Heart left ventricle (tissue), 16 donors: ENCODE results near the gene OGDH. TPM values are rescaled to one million over a fixed set of nuclear protein-coding genes. Genes with fewer than 3 reads are reported as not detected.

ENCODE experiments used
- ATAC-seq, 4 donors: fragments of 200-7000 bp; cut with Tn5 transposase; one replicate each; pipeline ENCODE4 v1.9.1; 2020 to 2022; ENCODE audit warnings: moderate library complexity in 4 of 4, mild to moderate bottlenecking in 3 of 4, moderate number of reproducible peaks in 1 of 4
- DNase-seq, 5 donors: peaks; one replicate each; pipeline ENCODE4 v3.0.0-alpha.2; 2020
- H3K27ac ChIP-seq, 12 donors: fragments of 200-600 bp; sonication (generic) in 4 of 12; one replicate each; pipeline versions ENCODE4 v1.5.0 to v1.8.0; 2016 to 2022; ENCODE audit warnings: mild to moderate bottlenecking in 2 of 12
- H3K27me3 ChIP-seq, 9 donors: fragments of 200-600 bp; sonication (generic) in 2 of 9; one replicate each; pipeline versions ENCODE4 v1.5.1 to v1.8.0; 2016 to 2022; ENCODE audit warnings: mild to moderate bottlenecking in 3 of 9
- H3K36me3 ChIP-seq, 9 donors: fragments of 200-600 bp; sonication (generic) in 2 of 9; one replicate each; pipeline versions ENCODE4 v1.5.0 to v1.8.0; 2018 to 2022; ENCODE audit warnings: mild to moderate bottlenecking in 2 of 9
- H3K4me1 ChIP-seq, 12 donors: fragments of 200-600 bp; sonication (generic) in 4 of 12; one replicate each; pipeline versions ENCODE4 v1.5.0 to v1.8.0; 2016 to 2022; ENCODE audit warnings: mild to moderate bottlenecking in 3 of 12
- H3K4me3 ChIP-seq, 12 donors: fragments of 200-600 bp; sonication (generic) in 4 of 12; one replicate each; pipeline versions ENCODE4 v1.5.0 to v1.8.0; 2017 to 2022; ENCODE audit warnings: mild to moderate bottlenecking in 9 of 12, moderate library complexity in 4 of 12
- H3K9me3 ChIP-seq, 12 donors: fragments of 200-600 bp; sonication (generic) in 4 of 12; one replicate each; pipeline versions ENCODE4 v1.5.0 to v1.8.0; 2016 to 2022; ENCODE audit warnings: mild to moderate bottlenecking in 1 of 12
- POLR2A ChIP-seq, 2 donors: fragments of 450-650 bp; IDR thresholded peaks; one replicate each; pipeline ENCODE4 v1.6.1; 2017; ENCODE audit warnings: antibody characterized with exemption in 2 of 2, mild to moderate bottlenecking in 2 of 2, moderate library complexity in 2 of 2
- WGBS, 4 donors: extraction: QIAGEN DNeasy Blood & Tissue Kit in 2 of 4; methylation state at CpG; one replicate each; pipeline versions ENCODE4 v1.1.5 to v1.1.7; 2013 to 2018; 5-methylcytosine and 5-hydroxymethylcytosine counted together
- intact Hi-C, 10 donors: fragments of 100-400 bp; cut with DNase I; formaldehyde crosslinking; loops; one replicate each; pipeline versions ENCODE4 v1.11.1 to v1.14.2; 2022
- polyA plus RNA-seq, 2 donors: library from polyadenylated mRNA; stranded (reverse); fragments of 200-250 nt; gene quantifications; one replicate each; pipeline ENCODE4 v1.2.3, GENCODE V29; 2013
- total RNA-seq, 9 donors: library from RNA; depleted of rRNA in 2 of 9; stranded (reverse); fragments of >200 nt in 2 of 9; fragmentation: NEBNext Ultra II Directional in 3 of 9; extraction: Animal tissue kit (Norgen Biotek cat#: 25700) in 3 of 9; gene quantifications; one replicate each; pipeline versions ENCODE4 v1.1.0 to v1.2.4, GENCODE V29; 2016 to 2023
- TF ChIP-seq, protein P1 (sequence below), 12 donors: fragments of 200-600 bp; sonication (generic) in 4 of 12; IDR thresholded peaks; one replicate each; pipeline versions ENCODE4 v1.5.0 to v1.8.0; 2018 to 2022; ENCODE audit warnings: antibody characterized with exemption in 12 of 12, mild to moderate bottlenecking in 5 of 12
- donor health status: ischemic (EF 13 %, LVEDD 7.1; RV severe dilation, severe dysfunction).
- donor health status: healthy with polysubstance abuse.
- donor health status: DM: no; HTN: yes; CAD: no.
- donor health status: DM: no; HTN: no; CAD: no.
- donor health status: ischemic (EF 25% LVEDD 6.9; RV normal size, moderate dysfunction).
- donor health status: ischemic (EF 25% LVEDD 5.7; RV mildly dilated, moderate dysfunction).
- donor health status: healthy.
- donor health status: DM: yes; HTN: yes; CAD: no.
- donor health status: ischemic (EF 35%, LVEDD 5.7; RV mildly dilated, moderate dysfunction).
- donor health status: nonischemic (EF 11% LVEDD 7.7; RV severe dilation, severe dysfunction).
- donor health status: DM: yes; HTN: yes; CAD: no.
- donor health status: PGD.
- donor health status: ischemic (EF 29% LVEDD 5.4; RV normal size, mild dysfunction).
- donor health status: nonischemic (EF 23%, LVEDD 6.1; RV moderate dilation, normal function).

Gene OGDH
- total and polyA plus RNA-seq, 11 donors: 247 to 789 (median 633) TPM

DNA sequence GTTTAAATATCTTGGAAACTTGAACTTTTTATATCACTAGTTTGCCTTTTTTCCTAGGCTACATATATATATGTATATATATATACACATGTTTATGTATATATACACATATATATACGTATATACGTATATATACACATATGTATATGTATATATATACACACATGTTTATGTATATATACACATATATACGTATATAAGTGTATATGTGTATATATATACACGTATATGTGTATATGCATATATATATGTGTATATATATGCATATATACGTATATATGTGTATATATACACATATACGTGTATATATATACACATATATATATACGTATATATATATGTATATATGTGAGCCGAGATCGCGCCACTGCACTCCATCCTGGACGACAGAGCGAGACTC lies 10.1 kb downstream of the OGDH start:
- intact Hi-C loops: no loop called here
- ATAC-seq: no peak
- no peak overlapping the region for H3K27ac ChIP-seq

DNA sequence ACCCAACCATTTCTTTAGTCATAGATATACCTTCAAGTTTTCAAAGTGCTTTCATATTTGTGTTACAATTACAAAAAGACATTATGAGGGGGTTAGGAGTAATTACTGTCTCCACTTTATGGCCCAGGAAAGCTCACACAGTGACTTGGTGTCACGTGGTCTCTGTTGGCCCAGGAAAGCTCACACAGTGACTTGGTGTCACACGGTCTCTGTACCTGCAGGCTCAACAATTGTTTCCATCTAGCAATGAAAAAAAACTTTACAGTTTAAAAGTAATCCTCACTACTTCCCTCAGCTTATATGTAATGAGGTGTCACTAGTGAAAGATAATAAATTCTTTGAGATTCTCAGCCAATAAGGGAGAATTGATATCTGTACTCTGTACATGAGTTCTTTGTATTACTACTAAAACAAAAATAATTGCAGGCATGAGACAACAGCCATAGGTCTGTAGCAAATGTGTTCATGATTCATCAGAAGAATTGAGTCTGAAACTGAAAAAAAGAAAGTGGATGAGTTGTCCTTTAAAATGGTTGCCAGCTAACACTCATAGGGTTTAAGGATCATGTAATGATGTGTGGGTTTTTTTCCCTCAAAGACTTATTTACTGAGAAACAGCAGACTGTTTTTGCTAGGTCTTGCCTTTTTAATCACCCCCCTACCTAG lies 10.9 kb downstream of the OGDH start:
- Histone ChIP-seq H3K27ac (peak overlapping the region in 5 of 12 donors; percentile 12 to 84 (median 25)), H3K9me3 (no peaks in the 10 kb centered on the region), H3K4me3 (no peak overlapping the region), H3K27me3 (no peaks in the 10 kb centered on the region), H3K36me3 (peaks cover 0 to 13% (median 0%) of the 10 kb centered on the region in 9 donors), H3K4me1 (peaks cover 9 to 85% (median 56%) of the 10 kb centered on the region in 12 donors)
- 36 to 56% (median 46%) methylated on average over 2 of the region's 2 CpGs for WGBS, 4 donors
- intact Hi-C loops: no loop called here
- ATAC-seq (peak in 2 of 4 donors; percentile 33 to 43), DNase-seq (no peak)
- no peak for TF ChIP-seq POLR2A (IDR thresholded peaks at IDR 0.05)
- TF ChIP-seq, protein P1, sequence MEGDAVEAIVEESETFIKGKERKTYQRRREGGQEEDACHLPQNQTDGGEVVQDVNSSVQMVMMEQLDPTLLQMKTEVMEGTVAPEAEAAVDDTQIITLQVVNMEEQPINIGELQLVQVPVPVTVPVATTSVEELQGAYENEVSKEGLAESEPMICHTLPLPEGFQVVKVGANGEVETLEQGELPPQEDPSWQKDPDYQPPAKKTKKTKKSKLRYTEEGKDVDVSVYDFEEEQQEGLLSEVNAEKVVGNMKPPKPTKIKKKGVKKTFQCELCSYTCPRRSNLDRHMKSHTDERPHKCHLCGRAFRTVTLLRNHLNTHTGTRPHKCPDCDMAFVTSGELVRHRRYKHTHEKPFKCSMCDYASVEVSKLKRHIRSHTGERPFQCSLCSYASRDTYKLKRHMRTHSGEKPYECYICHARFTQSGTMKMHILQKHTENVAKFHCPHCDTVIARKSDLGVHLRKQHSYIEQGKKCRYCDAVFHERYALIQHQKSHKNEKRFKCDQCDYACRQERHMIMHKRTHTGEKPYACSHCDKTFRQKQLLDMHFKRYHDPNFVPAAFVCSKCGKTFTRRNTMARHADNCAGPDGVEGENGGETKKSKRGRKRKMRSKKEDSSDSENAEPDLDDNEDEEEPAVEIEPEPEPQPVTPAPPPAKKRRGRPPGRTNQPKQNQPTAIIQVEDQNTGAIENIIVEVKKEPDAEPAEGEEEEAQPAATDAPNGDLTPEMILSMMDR (IDR thresholded peaks at IDR 0.05): no peak

More for the DNA sequence above, 10.1 kb downstream of the OGDH start:
- Histone ChIP-seq H3K27me3 (no peaks in the 10 kb centered on the region), H3K4me1 (peaks cover 9 to 81% (median 49%) of the 10 kb centered on the region in 12 donors), H3K4me3 (no peak overlapping the region), H3K36me3 (peaks cover 0 to 13% (median 0%) of the 10 kb centered on the region in 9 donors), H3K9me3 (no peaks in the 10 kb centered on the region)
- WGBS, 4 donors: 84 to 92% (median 88%) methylated on average over 12 of the region's 12 CpGs
- TF ChIP-seq, protein P1 (IDR thresholded peaks at IDR 0.05): no peak
- no peak for TF ChIP-seq POLR2A (IDR thresholded peaks at IDR 0.05)
- DNase-seq: no peak

DNA sequence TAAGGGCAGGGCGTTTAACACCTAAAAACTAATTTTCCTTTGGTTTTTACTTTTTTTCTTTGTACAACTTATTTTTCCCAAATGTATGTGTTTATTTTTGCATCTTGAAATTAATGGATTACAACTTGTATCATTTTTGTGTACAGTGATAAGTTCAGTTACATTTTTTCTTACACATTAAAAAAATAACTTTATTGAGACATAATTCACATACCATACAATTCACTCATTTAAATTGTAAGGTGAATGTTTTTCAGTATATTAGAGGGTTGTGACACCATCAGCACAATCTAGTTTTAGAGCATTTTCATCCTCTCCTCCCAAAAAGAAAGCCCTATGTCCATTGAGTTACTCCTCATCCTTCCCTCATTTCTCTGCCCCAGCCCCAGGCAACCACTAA lies 11.6 kb downstream of the OGDH start:
- 88 to 91% (median 89%) methylated on average over 1 of the region's 1 CpG for WGBS, 4 donors

GRCh38 chr7:44618753-44619152 lies 12.3 kb downstream of the OGDH start:
- Histone ChIP-seq H3K9me3 (no peaks in the 10 kb centered on the region), H3K4me3 (no peak overlapping the region), H3K36me3 (peaks cover 0 to 13% (median 0%) of the 10 kb centered on the region in 9 donors), H3K27ac (peak overlapping the region in 5 of 12 donors; percentile 8 to 84 (median 20)), H3K4me1 (peaks cover 9 to 95% (median 67%) of the 10 kb centered on the region in 12 donors), H3K27me3 (no peaks in the 10 kb centered on the region)
- whole genome bisulfite sequencing, 4 donors: 51 to 59% (median 53%) methylated on average over 3 of the region's 3 CpGs
- no peak for TF ChIP-seq POLR2A (IDR thresholded peaks at IDR 0.05)
- TF ChIP-seq, protein P1 (IDR thresholded peaks at IDR 0.05): no peak
- intact Hi-C loops: no loop called here
- DNase-seq (no peak), ATAC-seq (peak in 1 of 4 donors; percentile 27)

More for the DNA sequence above, 11.6 kb downstream of the OGDH start:
- H3K4me1 ChIP-seq: peaks cover 9 to 88% (median 62%) of the 10 kb centered on the region in 12 donors
- no peak for DNase-seq
- intact Hi-C loops: no loop called here
- H3K4me3 ChIP-seq: no peak overlapping the region
- ATAC-seq: no peak
- H3K36me3 ChIP-seq: peaks cover 0 to 13% (median 0%) of the 10 kb centered on the region in 9 donors
- no peak for TF ChIP-seq POLR2A (IDR thresholded peaks at IDR 0.05)
- TF ChIP-seq, protein P1 (IDR thresholded peaks at IDR 0.05): no peak
- peak overlapping the region in 3 of 12 donors; percentile 20 to 84 (median 59) for H3K27ac ChIP-seq
- H3K9me3 ChIP-seq: no peaks in the 10 kb centered on the region
- H3K27me3 ChIP-seq: no peaks in the 10 kb centered on the region
